Transverse colon (tissue), 4 donors: ENCODE results near the gene ARID4B.

Experiments
- EP300 ChIP-seq: sonication (generic); formaldehyde crosslinking; IDR thresholded peaks from one replicate; pipeline ENCODE4 v1.6.1; 2017; ENCODE audit warnings: antibody characterized with exemption, low read depth
- POLR2AphosphoS5 ChIP-seq, 3 donors: sonication (generic); formaldehyde crosslinking; IDR thresholded peaks; one replicate each; pipeline ENCODE4 v1.6.1; 2016; ENCODE audit warnings: antibody characterized with exemption in 3 of 3
- TF ChIP-seq, protein P1 (sequence below), 5 experiments: fragments of 200-600 bp in 3 of 5; fragments of 450-650 bp in 2 of 5; sonication (generic) in 3 of 5; IDR thresholded peaks; 1 replicate in 2 of 5; 2 replicates in 3 of 5; pipeline ENCODE4 v1.5.1; 2016 to 2017; ENCODE audit warnings: antibody characterized with exemption in 5 of 5, inconsistent platforms in 3 of 5, mild to moderate bottlenecking in 2 of 5, moderate library complexity in 1 of 5

GRCh38 chr1:235375919-235376605 lies 48.1 kb upstream of the ARID4B start:
- TF ChIP-seq, protein P1, sequence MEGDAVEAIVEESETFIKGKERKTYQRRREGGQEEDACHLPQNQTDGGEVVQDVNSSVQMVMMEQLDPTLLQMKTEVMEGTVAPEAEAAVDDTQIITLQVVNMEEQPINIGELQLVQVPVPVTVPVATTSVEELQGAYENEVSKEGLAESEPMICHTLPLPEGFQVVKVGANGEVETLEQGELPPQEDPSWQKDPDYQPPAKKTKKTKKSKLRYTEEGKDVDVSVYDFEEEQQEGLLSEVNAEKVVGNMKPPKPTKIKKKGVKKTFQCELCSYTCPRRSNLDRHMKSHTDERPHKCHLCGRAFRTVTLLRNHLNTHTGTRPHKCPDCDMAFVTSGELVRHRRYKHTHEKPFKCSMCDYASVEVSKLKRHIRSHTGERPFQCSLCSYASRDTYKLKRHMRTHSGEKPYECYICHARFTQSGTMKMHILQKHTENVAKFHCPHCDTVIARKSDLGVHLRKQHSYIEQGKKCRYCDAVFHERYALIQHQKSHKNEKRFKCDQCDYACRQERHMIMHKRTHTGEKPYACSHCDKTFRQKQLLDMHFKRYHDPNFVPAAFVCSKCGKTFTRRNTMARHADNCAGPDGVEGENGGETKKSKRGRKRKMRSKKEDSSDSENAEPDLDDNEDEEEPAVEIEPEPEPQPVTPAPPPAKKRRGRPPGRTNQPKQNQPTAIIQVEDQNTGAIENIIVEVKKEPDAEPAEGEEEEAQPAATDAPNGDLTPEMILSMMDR (IDR thresholded peaks at IDR 0.05) = no peak
- TF ChIP-seq POLR2AphosphoS5 (IDR thresholded peaks at IDR 0.05) (no peak), EP300 (no peak)
